RWPE1 (cell line): ENCODE data around the gene PRKCZ.

Experiments used
- CTCF ChIA-PET: fragments of 350-600 bp; sonication (Branson Sonifier 250); formaldehyde crosslinking; extraction: SDS; loops from one replicate; lab custom pipeline; 2021; lab: Yijun Ruan, JAX
- POLR2A ChIA-PET: fragments of 400-600 bp; formaldehyde crosslinking; extraction: SDS; loops from one replicate; lab custom pipeline; 2020; ENCODE audit warnings: antibody characterized with exemption; ENCODE audit not compliant: low non-redundant PET; lab: Yijun Ruan, JAX
- DNase-seq: peaks from one replicate; pipeline ENCODE4 v3.0.0; 2012; ENCODE audit warnings: low spot score
- H3K27ac ChIP-seq: fragments of 450-650 bp; 2 replicates; pipeline ENCODE4 v1.5.1; 2017
- TF ChIP-seq, protein P1 (sequence below): fragments of 450-650 bp; conservative IDR thresholded peaks from 2 replicates; pipeline ENCODE4 v1.5.1; 2017; ENCODE audit warnings: low read depth, mild to moderate bottlenecking

Gene PRKCZ

DNA sequence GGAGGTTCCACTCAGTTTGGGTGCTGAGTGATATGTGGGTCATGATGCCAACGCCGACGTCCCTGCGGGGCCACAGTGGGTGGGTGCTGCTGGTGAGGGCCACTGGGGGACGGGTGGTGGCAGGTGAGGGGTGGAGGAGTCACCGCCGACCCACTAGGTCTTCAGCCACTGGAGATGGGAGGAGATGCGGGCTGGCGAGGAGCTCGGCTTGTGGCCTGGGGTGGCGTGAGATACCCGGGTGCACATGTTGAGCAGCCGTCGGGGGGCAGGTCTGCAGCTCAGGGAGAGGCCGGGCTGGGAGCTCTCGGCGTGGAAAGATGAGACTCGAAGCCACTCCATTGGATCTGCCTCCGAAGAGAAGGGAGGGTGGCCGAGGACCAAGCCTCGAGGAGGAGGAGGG is 103.8 kb downstream of the PRKCZ start:
- H3K27ac ChIP-seq = no peak overlapping the region
- TF ChIP-seq, protein P1, sequence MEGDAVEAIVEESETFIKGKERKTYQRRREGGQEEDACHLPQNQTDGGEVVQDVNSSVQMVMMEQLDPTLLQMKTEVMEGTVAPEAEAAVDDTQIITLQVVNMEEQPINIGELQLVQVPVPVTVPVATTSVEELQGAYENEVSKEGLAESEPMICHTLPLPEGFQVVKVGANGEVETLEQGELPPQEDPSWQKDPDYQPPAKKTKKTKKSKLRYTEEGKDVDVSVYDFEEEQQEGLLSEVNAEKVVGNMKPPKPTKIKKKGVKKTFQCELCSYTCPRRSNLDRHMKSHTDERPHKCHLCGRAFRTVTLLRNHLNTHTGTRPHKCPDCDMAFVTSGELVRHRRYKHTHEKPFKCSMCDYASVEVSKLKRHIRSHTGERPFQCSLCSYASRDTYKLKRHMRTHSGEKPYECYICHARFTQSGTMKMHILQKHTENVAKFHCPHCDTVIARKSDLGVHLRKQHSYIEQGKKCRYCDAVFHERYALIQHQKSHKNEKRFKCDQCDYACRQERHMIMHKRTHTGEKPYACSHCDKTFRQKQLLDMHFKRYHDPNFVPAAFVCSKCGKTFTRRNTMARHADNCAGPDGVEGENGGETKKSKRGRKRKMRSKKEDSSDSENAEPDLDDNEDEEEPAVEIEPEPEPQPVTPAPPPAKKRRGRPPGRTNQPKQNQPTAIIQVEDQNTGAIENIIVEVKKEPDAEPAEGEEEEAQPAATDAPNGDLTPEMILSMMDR = no peak
- CTCF ChIA-PET = interaction anchor here (1.2 kb wide), 1 partner anchor 21 kb away, joined by 4 read pairs; no protein-coding TSS in a partner anchor
- POLR2A ChIA-PET = no interaction called here
- no peak for DNase-seq

GRCh38 chr1:2155147-2155598 is 105.0 kb downstream of the PRKCZ start:
- no peak for DNase-seq
- POLR2A ChIA-PET = no interaction called here
- CTCF ChIA-PET = interaction anchor here (0.7 kb wide), 1 partner anchor 29 kb away, joined by 3 read pairs; no protein-coding TSS in a partner anchor
- H3K27ac ChIP-seq = no peak overlapping the region
- TF ChIP-seq, protein P1 = no peak

- ChIA-PET CTCF (interaction anchor here (3.3 kb wide), 1 partner anchor 19 kb away, joined by 20 read pairs; no protein-coding TSS in a partner anchor), POLR2A (no interaction called here)
- no peak for DNase-seq
- H3K27ac ChIP-seq = no peak overlapping the region
- TF ChIP-seq, protein P1 = no peak
Measured at GRCh38 chr1:2155788-2156187, 105.6 kb downstream of the PRKCZ start.

GRCh38 chr1:2156866-2157265 is 106.7 kb downstream of the PRKCZ start:
- TF ChIP-seq, protein P1 = no peak
- H3K27ac ChIP-seq = no peak overlapping the region
- POLR2A ChIA-PET = no interaction called here
- DNase-seq = no peak
- CTCF ChIA-PET = interaction anchor here (0.8 to 3.3 kb wide), 3 partner anchors 17 to 64 kb away, joined by 3 to 20 read pairs (median 3); no protein-coding TSS in a partner anchor

- no peak overlapping the region for H3K27ac ChIP-seq
- CTCF ChIA-PET = interaction anchor here (0.5 to 3.3 kb wide), 2 partner anchors 17 to 762 kb away, joined by 3 to 20 read pairs; no protein-coding TSS in a partner anchor
- POLR2A ChIA-PET = no interaction called here
- TF ChIP-seq, protein P1 = no peak
- no peak for DNase-seq
Measured at GRCh38 chr1:2157856-2158255, 107.6 kb downstream of the PRKCZ start.

DNA sequence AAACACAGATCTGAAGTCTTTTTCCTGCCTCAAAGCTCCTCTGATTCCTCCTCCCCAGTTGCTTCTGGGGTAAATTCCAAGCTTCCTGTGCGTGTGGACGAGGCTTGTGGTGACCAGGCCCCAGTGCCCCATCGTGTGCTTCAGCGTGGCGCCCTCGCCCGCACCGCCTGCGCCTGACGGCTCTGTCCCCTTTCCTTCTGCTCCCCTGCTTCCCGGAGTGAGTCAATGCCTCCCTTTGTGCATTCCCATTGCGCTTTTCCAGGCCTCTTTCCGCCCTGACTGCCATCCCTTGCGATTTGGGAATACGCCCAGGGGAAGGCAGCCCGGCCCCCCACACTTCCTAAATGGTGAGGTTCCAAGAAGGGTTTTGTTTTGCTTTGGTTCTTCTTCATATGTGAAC is 108.1 kb downstream of the PRKCZ start:
- POLR2A ChIA-PET = no interaction called here
- CTCF ChIA-PET = interaction anchor here (0.5 to 3.3 kb wide), 2 partner anchors 16 to 762 kb away, joined by 3 to 20 read pairs; no protein-coding TSS in a partner anchor
- no peak overlapping the region for H3K27ac ChIP-seq
- TF ChIP-seq, protein P1 = no peak
- no peak for DNase-seq
